H9 (cell line): ENCODE measurements around the gene HBP1. TPM values are rescaled to one million over a fixed set of nuclear protein-coding genes. Genes with fewer than 3 reads are reported as not detected.

Experiments used
- DNase-seq: peaks from one replicate; pipeline ENCODE4 v3.0.0-alpha.2; 2017
- H2AFZ ChIP-seq: one replicate; pipeline ENCODE4 v1.6.1; 2013; ENCODE audit warnings: mild to moderate bottlenecking, low read length, control low read depth, moderate library complexity
- H2AK5ac ChIP-seq: 2 replicates; pipeline ENCODE4 v1.6.1; 2013; ENCODE audit warnings: low read length, control low read depth, mixed read lengths; ENCODE audit not compliant: insufficient read length
- H2BK120ac ChIP-seq: one replicate; pipeline ENCODE4 v1.6.1; 2013; ENCODE audit warnings: low read depth, mild to moderate bottlenecking, low read length, control low read depth, inconsistent platforms; ENCODE audit not compliant: poor library complexity, severe bottlenecking
- H2BK12ac ChIP-seq: 2 replicates; pipeline ENCODE4 v1.6.1; 2013; ENCODE audit warnings: low read length, control low read depth, mixed read lengths, low read depth; ENCODE audit not compliant: insufficient read length
- H2BK15ac ChIP-seq: 2 replicates; pipeline ENCODE4 v1.6.1; 2013; ENCODE audit warnings: low read depth, low read length, control low read depth
- H2BK20ac ChIP-seq: one replicate; pipeline ENCODE4 v1.6.1; 2013; ENCODE audit warnings: low read depth, mild to moderate bottlenecking, low read length, control low read depth, inconsistent platforms; ENCODE audit not compliant: poor library complexity, severe bottlenecking
- H2BK5ac ChIP-seq: 2 replicates; pipeline ENCODE4 v1.6.1; 2013; ENCODE audit warnings: low read length, control low read depth, mixed read lengths; ENCODE audit not compliant: insufficient read length
- H3K14ac ChIP-seq: 2 replicates; pipeline ENCODE4 v1.6.1; 2013; ENCODE audit warnings: low read length, control low read depth; ENCODE audit not compliant: insufficient read depth
- H3K18ac ChIP-seq: 2 replicates; pipeline ENCODE4 v1.6.1; 2013; ENCODE audit warnings: low read depth, mild to moderate bottlenecking, mixed read lengths, low read length, control low read depth; ENCODE audit not compliant: insufficient read length
- H3K23ac ChIP-seq: 2 replicates; pipeline ENCODE4 v1.6.1; 2013; ENCODE audit warnings: low read length, control low read depth, mixed read lengths, low read depth; ENCODE audit not compliant: insufficient read length
- H3K23me2 ChIP-seq: 2 replicates; pipeline ENCODE4 v1.6.1; 2013; ENCODE audit warnings: low read depth, mild to moderate bottlenecking, mixed read lengths, low read length, control low read depth; ENCODE audit not compliant: insufficient read length, poor library complexity, severe bottlenecking
- H3K27ac ChIP-seq: 2 replicates; pipeline ENCODE4 v1.5.1; 2013; ENCODE audit warnings: low read length, control low read depth, mixed read lengths, low read depth; ENCODE audit not compliant: insufficient read length
- H3K27me3 ChIP-seq: 2 replicates; pipeline ENCODE4 v1.6.1; 2013; ENCODE audit warnings: low read length, control low read depth, inconsistent platforms; ENCODE audit not compliant: insufficient read depth
- H3K4ac ChIP-seq: 2 replicates; pipeline ENCODE4 v1.6.1; 2013; ENCODE audit warnings: low read depth, mild to moderate bottlenecking, control low read depth, inconsistent platforms, low read length, moderate library complexity
- H3K4me1 ChIP-seq: 2 replicates; pipeline ENCODE4 v1.6.1; 2013; ENCODE audit warnings: low read length, control low read depth, inconsistent platforms; ENCODE audit not compliant: insufficient read depth
- H3K4me2 ChIP-seq: 2 replicates; pipeline ENCODE4 v1.6.1; 2013; ENCODE audit warnings: low read length, control low read depth, mixed read lengths; ENCODE audit not compliant: insufficient read length, insufficient read depth
- H3K56ac ChIP-seq: 2 replicates; pipeline ENCODE4 v1.6.1; 2013; ENCODE audit warnings: low read depth, mild to moderate bottlenecking, mixed read lengths, low read length, control low read depth; ENCODE audit not compliant: insufficient read length
- H3K79me1 ChIP-seq: 2 replicates; pipeline ENCODE4 v1.6.1; 2013; ENCODE audit warnings: low read depth, mild to moderate bottlenecking, moderate library complexity, low read length, control low read depth, inconsistent platforms; ENCODE audit not compliant: insufficient read depth, poor library complexity, severe bottlenecking
- H3K79me2 ChIP-seq: 2 replicates; pipeline ENCODE4 v1.6.1; 2013; ENCODE audit warnings: low read length, control low read depth, inconsistent platforms; ENCODE audit not compliant: insufficient read depth
- H3K9ac ChIP-seq: 2 replicates; pipeline ENCODE4 v1.6.1; 2013; ENCODE audit warnings: low read length, control low read depth, mixed read lengths; ENCODE audit not compliant: insufficient read length; ENCODE audit errors: extremely low read depth
- H3K9me3 ChIP-seq: one replicate; pipeline ENCODE4 v1.6.1; 2013; ENCODE audit warnings: low read depth, low read length, inconsistent platforms; ENCODE audit not compliant: control insufficient read depth
- H3T11ph ChIP-seq: one replicate; pipeline ENCODE4 v1.6.1; 2013; ENCODE audit warnings: mild to moderate bottlenecking, low read length, control low read depth, inconsistent platforms
- H4K20me1 ChIP-seq: one replicate; pipeline ENCODE4 v1.6.1; 2013; ENCODE audit not compliant: control insufficient read depth, insufficient read length, insufficient read depth
- H4K5ac ChIP-seq: 2 replicates; pipeline ENCODE4 v1.6.1; 2013; ENCODE audit warnings: low read depth, mild to moderate bottlenecking, mixed read lengths, low read length, control low read depth; ENCODE audit not compliant: insufficient read length
- H4K8ac ChIP-seq: replicated peaks from 2 replicates; pipeline ENCODE4 v1.6.1; 2013; ENCODE audit warnings: low read length, control low read depth, mixed read lengths, low read depth; ENCODE audit not compliant: insufficient read length
- H4K91ac ChIP-seq: 2 replicates; pipeline ENCODE4 v1.6.1; 2013; ENCODE audit warnings: low read depth, mild to moderate bottlenecking, moderate library complexity, mixed read lengths, low read length, control low read depth; ENCODE audit not compliant: insufficient read length
- H3K27ac Mint-ChIP-seq, 3 experiments: 2 replicates in 2 of 3; 3 replicates in 1 of 3; pipeline ENCODE4 v1.8.0; 2020 to 2021; ENCODE audit warnings: mixed read lengths in 3 of 3, mild to moderate bottlenecking in 1 of 3, moderate library complexity in 1 of 3
- H3K27me3 Mint-ChIP-seq: 2 replicates; pipeline ENCODE4 v1.8.0; 2021; ENCODE audit warnings: low read depth, mild to moderate bottlenecking, moderate library complexity, mixed read lengths
- H3K36me3 Mint-ChIP-seq, 3 experiments: 2 replicates in 2 of 3; 3 replicates in 1 of 3; pipeline ENCODE4 v1.8.0; 2020 to 2021; ENCODE audit warnings: low read depth in 3 of 3, mixed read lengths in 3 of 3; ENCODE audit not compliant: insufficient read depth in 1 of 3
- H3K4me1 Mint-ChIP-seq, 2 experiments: 2 replicates each; pipeline ENCODE4 v1.8.0; 2020; ENCODE audit warnings: mixed read lengths in 2 of 2
- H3K4me3 Mint-ChIP-seq, 2 experiments: 2 replicates in 1 of 2; 3 replicates in 1 of 2; pipeline ENCODE4 v1.8.0; 2020 to 2021; ENCODE audit warnings: mild to moderate bottlenecking in 2 of 2, mixed read lengths in 2 of 2, moderate library complexity in 1 of 2
- H3K9me3 Mint-ChIP-seq, 2 experiments: 2 replicates in 1 of 2; 3 replicates in 1 of 2; pipeline ENCODE4 v1.8.0; 2020; ENCODE audit warnings: mild to moderate bottlenecking in 2 of 2, mixed read lengths in 2 of 2, moderate library complexity in 1 of 2
- CTCF ChIP-seq: fragments of 200-600 bp; sonication (generic); conservative IDR thresholded peaks from 3 replicates; pipeline ENCODE4 v1.8.0; 2021; ENCODE audit warnings: antibody characterized with exemption, mild to moderate bottlenecking
- WGBS: extraction: QIAGEN DNeasy Blood & Tissue Kit; methylation state at CpG from one replicate; pipeline ENCODE4 v1.1.7; 2013; ENCODE audit warnings: missing lambda C conversion rate, low lambda C conversion rate, mixed read lengths; ENCODE audit not compliant: insufficient read length; ENCODE audit errors: extremely low coverage; 5-methylcytosine and 5-hydroxymethylcytosine counted together
- total RNA-seq: library from RNA; stranded (reverse); gene quantifications from 2 replicates; pipeline ENCODE4 v1.2.1, GENCODE V29; 2021

HBP1 gene
- total RNA-seq, 1 experiment from 2014 or later, result 27.6 TPM

- no peak overlapping the region for H4K8ac ChIP-seq
- no peak overlapping the region for H3K9ac ChIP-seq
- no peak overlapping the region for H3K56ac ChIP-seq
- H3K18ac ChIP-seq, result no peak overlapping the region
- no peak overlapping the region for H2BK12ac ChIP-seq
- H3K4me2 ChIP-seq, result no peak overlapping the region
- H2BK120ac ChIP-seq, result no peak overlapping the region
- no peak for DNase-seq
- Mint-ChIP-seq H3K4me3 (no peak overlapping the region), H3K4me1 (peaks cover 10 to 24% of the 10 kb centered on the region in 2 experiments), H3K27me3 (no peaks in the 10 kb centered on the region), H3K36me3 (no peaks in the 10 kb centered on the region), H3K27ac (no peak overlapping the region), H3K9me3 (no peaks in the 10 kb centered on the region)
- no CpG with 5 or more reads among the region's 4 CpGs for WGBS
- H3K79me2 ChIP-seq, result no peaks in the 10 kb centered on the region; the same call in 1 of the 2 replicates
- H3K27me3 ChIP-seq, result no peaks in the 10 kb centered on the region
- H2BK5ac ChIP-seq, result no peak overlapping the region
- no peaks in the 10 kb centered on the region for H4K20me1 ChIP-seq
- no peak overlapping the region for H3K23ac ChIP-seq
- H3K79me1 ChIP-seq, result peaks cover 3% of the 10 kb centered on the region
- no peak overlapping the region for H3K27ac ChIP-seq
- no peak overlapping the region for H3K14ac ChIP-seq
- H2AFZ ChIP-seq, result no peak overlapping the region
- H3K9me3 ChIP-seq, result no peaks in the 10 kb centered on the region
- H2AK5ac ChIP-seq, result no peak overlapping the region
- no peak for TF ChIP-seq CTCF
- H4K5ac ChIP-seq, result no peak overlapping the region
- no peak overlapping the region for H2BK20ac ChIP-seq
- H4K91ac ChIP-seq, result no peak overlapping the region
- no peaks in the 10 kb centered on the region for H3K23me2 ChIP-seq
- H2BK15ac ChIP-seq, result no peak overlapping the region
- H3T11ph ChIP-seq, result no peak overlapping the region
- no peak overlapping the region for H3K4ac ChIP-seq
- H3K4me1 ChIP-seq, result no peaks in the 10 kb centered on the region; the same call in 1 of the 2 replicates
Measured at GRCh38 chr7:107123392-107123791, 45.4 kb upstream of the HBP1 start.
